Measurements from ENCODE around the gene UFL1. TPM values are rescaled to one million over a fixed set of nuclear protein-coding genes. Genes with fewer than 3 reads are reported as not detected.

Gene UFL1
- polyA plus RNA-seq, 1 experiment = 15.3 TPM

DNA sequence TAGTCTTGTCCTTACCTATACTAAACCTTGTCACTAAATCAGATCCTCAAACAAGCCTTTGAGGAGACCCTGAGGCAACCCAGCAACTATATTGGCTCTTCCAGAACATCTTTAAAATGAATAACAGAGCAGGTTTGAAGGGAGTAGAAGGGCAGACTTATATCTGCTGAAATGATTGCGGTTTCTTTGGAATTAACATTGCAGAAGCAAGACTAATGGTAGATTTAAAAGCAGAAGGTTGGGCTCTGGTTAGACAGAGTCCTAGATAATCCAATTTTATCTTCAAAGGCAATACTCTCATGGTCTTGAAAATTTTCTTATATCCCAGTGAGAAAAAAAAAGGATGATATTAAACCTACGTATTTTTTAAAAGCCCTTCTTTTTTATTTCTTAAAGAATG is 60.4 kb downstream of the UFL1 start:
- ChIA-PET CTCF (no interaction called here), POLR2A (no interaction called here)
- Histone ChIP-seq H3K9me3 (ENCODE audit: control insufficient read depth, insufficient read depth, low read length) (no peaks in the 10 kb centered on the region), H3K27me3 (ENCODE audit: control insufficient read depth, insufficient read depth, low read length) (no peaks in the 10 kb centered on the region), H3K27ac (ENCODE audit: low read depth, low read length) (no peak overlapping the region), H3K4me3 (ENCODE audit: low read depth, low read length) (no peak overlapping the region)
- TF ChIP-seq, protein P1, sequence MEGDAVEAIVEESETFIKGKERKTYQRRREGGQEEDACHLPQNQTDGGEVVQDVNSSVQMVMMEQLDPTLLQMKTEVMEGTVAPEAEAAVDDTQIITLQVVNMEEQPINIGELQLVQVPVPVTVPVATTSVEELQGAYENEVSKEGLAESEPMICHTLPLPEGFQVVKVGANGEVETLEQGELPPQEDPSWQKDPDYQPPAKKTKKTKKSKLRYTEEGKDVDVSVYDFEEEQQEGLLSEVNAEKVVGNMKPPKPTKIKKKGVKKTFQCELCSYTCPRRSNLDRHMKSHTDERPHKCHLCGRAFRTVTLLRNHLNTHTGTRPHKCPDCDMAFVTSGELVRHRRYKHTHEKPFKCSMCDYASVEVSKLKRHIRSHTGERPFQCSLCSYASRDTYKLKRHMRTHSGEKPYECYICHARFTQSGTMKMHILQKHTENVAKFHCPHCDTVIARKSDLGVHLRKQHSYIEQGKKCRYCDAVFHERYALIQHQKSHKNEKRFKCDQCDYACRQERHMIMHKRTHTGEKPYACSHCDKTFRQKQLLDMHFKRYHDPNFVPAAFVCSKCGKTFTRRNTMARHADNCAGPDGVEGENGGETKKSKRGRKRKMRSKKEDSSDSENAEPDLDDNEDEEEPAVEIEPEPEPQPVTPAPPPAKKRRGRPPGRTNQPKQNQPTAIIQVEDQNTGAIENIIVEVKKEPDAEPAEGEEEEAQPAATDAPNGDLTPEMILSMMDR (IDR thresholded peaks at IDR 0.05; ENCODE audit: low read depth, low read length) = no peak
- no peak for DNase-seq (ENCODE audit: low read depth, low spot score)

DNA sequence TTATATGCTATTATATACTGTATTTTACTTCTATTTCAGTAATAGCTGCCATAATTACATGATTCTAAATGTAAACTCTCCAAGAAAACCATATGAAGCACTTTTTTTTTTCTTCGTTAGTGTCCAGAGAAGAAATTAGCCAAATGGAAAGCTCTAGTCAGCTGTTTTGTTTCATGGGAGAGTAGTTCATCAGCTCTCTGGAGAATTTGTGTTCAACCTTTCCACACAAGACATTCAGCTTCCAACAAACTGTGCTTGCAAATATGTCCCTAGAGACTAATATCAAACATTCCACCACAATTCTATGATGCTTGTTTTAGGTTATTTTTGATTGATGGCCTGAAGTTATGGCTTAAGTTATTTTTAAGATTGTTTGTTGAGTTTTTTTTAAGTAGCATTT is 60.8 kb downstream of the UFL1 start:
- Histone ChIP-seq H3K4me3 (ENCODE audit: low read depth, low read length) (no peak overlapping the region), H3K27me3 (ENCODE audit: control insufficient read depth, insufficient read depth, low read length) (no peaks in the 10 kb centered on the region), H3K27ac (ENCODE audit: low read depth, low read length) (no peak overlapping the region), H3K9me3 (ENCODE audit: control insufficient read depth, insufficient read depth, low read length) (no peaks in the 10 kb centered on the region)
- DNase-seq (ENCODE audit: low read depth, low spot score) = no peak
- TF ChIP-seq, protein P1 (IDR thresholded peaks at IDR 0.05; ENCODE audit: low read depth, low read length) = no peak
- ChIA-PET CTCF (no interaction called here), POLR2A (no interaction called here)

DNA sequence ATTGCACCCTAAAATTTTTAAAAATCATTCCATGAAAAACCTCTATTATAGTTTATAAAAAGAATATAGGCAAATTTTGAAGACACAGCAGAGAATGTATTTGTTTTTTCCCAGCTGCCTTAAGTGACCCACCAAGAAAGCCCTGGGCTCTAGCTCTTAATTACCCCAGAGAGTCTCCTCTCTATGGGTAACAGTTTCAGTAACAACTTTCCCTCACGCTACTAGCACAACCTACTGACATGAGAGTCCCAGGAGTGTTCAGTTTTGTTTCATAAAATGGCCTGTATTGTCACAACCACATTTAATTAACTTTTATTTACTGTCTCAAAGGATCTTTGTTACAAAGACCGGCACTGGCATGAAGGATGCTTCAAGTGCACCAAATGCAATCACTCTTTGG is 82.8 kb downstream of the UFL1 start:
- POLR2A ChIA-PET = no interaction called here

More for the DNA sequence above, 82.8 kb downstream of the UFL1 start:
- Histone ChIP-seq H3K4me3 (ENCODE audit: low read depth, low read length) (no peak overlapping the region), H3K9me3 (ENCODE audit: control insufficient read depth, insufficient read depth, low read length) (no peaks in the 10 kb centered on the region), H3K27ac (ENCODE audit: low read depth, low read length) (no peak overlapping the region), H3K27me3 (ENCODE audit: control insufficient read depth, insufficient read depth, low read length) (no peaks in the 10 kb centered on the region)
- TF ChIP-seq, protein P1 (IDR thresholded peaks at IDR 0.05; ENCODE audit: low read depth, low read length) = no peak
- no peak for DNase-seq (ENCODE audit: low read depth, low spot score)
- CTCF ChIA-PET = no interaction called here

Other genes starting within 250 kb of the UFL1 start
- gene FHL5, start 41.3 kb downstream of the UFL1 start, polyA plus RNA-seq (2011; rRNA removed) = not detected in 2 replicates